Activated T-cell treated with anti-CD3 and anti-CD28 coated beads, Interleukin-2, amount 50 U/mL, for 48 hours (primary cell): ENCODE data around the gene EPB41L5.
"Not testable (repeated sequence)": the region's sequence is repeated elsewhere in the genome, so short reads cannot be mapped to it uniquely, and the experiment has no call there.

ENCODE experiments used
- DNase-seq, 2 experiments: peaks; one replicate each; pipeline ENCODE4 v3.0.0-alpha.2; 2020

EPB41L5 gene

GRCh38 chr2:120142528-120143219 is 129.8 kb downstream of the EPB41L5 start:
- no peak for DNase-seq

GRCh38 chr2:120148229-120148628 is 135.4 kb downstream of the EPB41L5 start:
- no peak for DNase-seq

GRCh38 chr2:120148669-120149068 is 135.8 kb downstream of the EPB41L5 start:
- DNase-seq, result no peak

- no peak for DNase-seq
Observed at GRCh38 chr2:120149406-120149805, 136.5 kb downstream of the EPB41L5 start.

GRCh38 chr2:120150040-120150482 is 137.2 kb downstream of the EPB41L5 start:
- DNase-seq, result no peak

GRCh38 chr2:120155308-120155707 is 142.4 kb downstream of the EPB41L5 start:
- DNase-seq, result no peak

GRCh38 chr2:120158658-120159057 is 145.8 kb downstream of the EPB41L5 start:
- DNase-seq, result not testable (repeated sequence)

- DNase-seq, result no peak
Observed at GRCh38 chr2:120161190-120161589, 148.3 kb downstream of the EPB41L5 start.

GRCh38 chr2:120162716-120163115 is 149.8 kb downstream of the EPB41L5 start:
- DNase-seq, result no peak

GRCh38 chr2:120167272-120167671 is 154.4 kb downstream of the EPB41L5 start:
- no peak for DNase-seq

GRCh38 chr2:120169020-120169419 is 156.1 kb downstream of the EPB41L5 start:
- DNase-seq, result no peak

GRCh38 chr2:120174963-120175581 is 162.2 kb downstream of the EPB41L5 start:
- no peak for DNase-seq

- DNase-seq, result peak in 1 of 2 experiments; percentile 28
Observed at GRCh38 chr2:120176526-120176925, 163.6 kb downstream of the EPB41L5 start.

GRCh38 chr2:120177001-120177621 is 164.2 kb downstream of the EPB41L5 start:
- peak; percentile 83 to 87 for DNase-seq

GRCh38 chr2:120177973-120178372 is 165.1 kb downstream of the EPB41L5 start:
- DNase-seq, result no peak

GRCh38 chr2:120179396-120179795 is 166.5 kb downstream of the EPB41L5 start:
- no peak for DNase-seq

GRCh38 chr2:120180066-120180465 is 167.2 kb downstream of the EPB41L5 start:
- DNase-seq, result no peak

GRCh38 chr2:120182019-120182560 is 169.2 kb downstream of the EPB41L5 start:
- no peak for DNase-seq

GRCh38 chr2:120189189-120189588 is 176.3 kb downstream of the EPB41L5 start:
- DNase-seq, result no peak

- no peak for DNase-seq
Observed at GRCh38 chr2:120192280-120192679, 179.4 kb downstream of the EPB41L5 start.

GRCh38 chr2:120195553-120195952 is 182.7 kb downstream of the EPB41L5 start:
- DNase-seq, result no peak

GRCh38 chr2:120199817-120200459 is 187.1 kb downstream of the EPB41L5 start:
- DNase-seq, result not testable (repeated sequence)
